GM23248 (cell line): ENCODE measurements around the gene MPZ. TPM values are rescaled to one million over a fixed set of nuclear protein-coding genes. Genes with fewer than 3 reads are reported as not detected.

Source experiments
- DNase-seq: peaks from one replicate; pipeline ENCODE4 v3.0.0-alpha.2; 2015
- H2AFZ ChIP-seq: fragments of 200-600 bp; sonication (generic); 2 replicates; pipeline ENCODE4 v1.6.1; 2016; ENCODE audit warnings: antibody characterized with exemption
- H3F3A ChIP-seq: fragments of 200-600 bp; sonication (generic); 2 replicates; pipeline ENCODE4 v1.6.1; 2016; ENCODE audit warnings: mild to moderate bottlenecking, antibody characterized with exemption, mixed run types; ENCODE audit not compliant: insufficient read depth
- H3K27ac ChIP-seq: fragments of 200-600 bp; sonication (generic); 2 replicates; pipeline ENCODE4 v1.5.1; 2016; ENCODE audit warnings: mild to moderate bottlenecking
- H3K27me3 ChIP-seq: fragments of 200-600 bp; sonication (generic); replicated peaks from 2 replicates; pipeline ENCODE4 v1.6.1; 2016; ENCODE audit warnings: mild to moderate bottlenecking; ENCODE audit not compliant: insufficient read depth
- H3K36me3 ChIP-seq: fragments of 200-600 bp; sonication (generic); 2 replicates; pipeline ENCODE4 v1.6.1; 2016; ENCODE audit warnings: low read depth, mild to moderate bottlenecking
- H3K4me1 ChIP-seq: fragments of 200-600 bp; sonication (generic); 2 replicates; pipeline ENCODE4 v1.6.1; 2016; ENCODE audit warnings: mild to moderate bottlenecking; ENCODE audit not compliant: insufficient read depth
- H3K4me2 ChIP-seq: fragments of 200-600 bp; sonication (generic); one replicate; pipeline ENCODE4 v1.6.1; 2016; ENCODE audit warnings: mild to moderate bottlenecking; ENCODE audit not compliant: unreplicated experiment
- H3K4me3 ChIP-seq: fragments of 200-600 bp; sonication (generic); 2 replicates; pipeline ENCODE4 v1.5.1; 2016; ENCODE audit warnings: mild to moderate bottlenecking
- H3K79me2 ChIP-seq: fragments of 200-600 bp; sonication (generic); 2 replicates; pipeline ENCODE4 v1.6.1; 2016; ENCODE audit warnings: mild to moderate bottlenecking; ENCODE audit not compliant: insufficient read depth
- H3K9ac ChIP-seq: fragments of 200-600 bp; sonication (generic); 2 replicates; pipeline ENCODE4 v1.6.1; 2016; ENCODE audit warnings: mild to moderate bottlenecking
- H3K9me2 ChIP-seq: fragments of 200-600 bp; sonication (generic); 2 replicates; pipeline ENCODE4 v1.6.1; 2016; ENCODE audit warnings: mixed run types, mild to moderate bottlenecking, moderate library complexity; ENCODE audit not compliant: insufficient read depth
- H3K9me3 ChIP-seq: fragments of 200-600 bp; sonication (generic); one replicate; pipeline ENCODE4 v1.6.1; 2017; ENCODE audit warnings: low read depth
- H4K20me1 ChIP-seq: fragments of 200-600 bp; sonication (generic); 2 replicates; pipeline ENCODE4 v1.6.0; 2016; ENCODE audit not compliant: insufficient read depth
- EZH2 ChIP-seq: fragments of 200-600 bp; sonication (generic); IDR thresholded peaks from 2 replicates; pipeline ENCODE4 v1.6.1; 2018; ENCODE audit warnings: antibody characterized with exemption, mild to moderate bottlenecking; ENCODE audit not compliant: insufficient read depth, poor library complexity, severe bottlenecking
- EZH2phosphoT487 ChIP-seq: fragments of 200-600 bp; sonication (generic); IDR thresholded peaks from 2 replicates; pipeline ENCODE4 v1.6.1; 2018; ENCODE audit warnings: antibody characterized with exemption, moderate library complexity, mild to moderate bottlenecking, low read depth; ENCODE audit not compliant: insufficient read depth
- WGBS, 2 experiments: methylation state at CpG; one replicate each; pipeline ENCODE4 v1.1.6; 2015 to 2017; ENCODE audit warnings: low lambda C conversion rate in 2 of 2, low coverage in 1 of 2; ENCODE audit errors: missing lambda C conversion rate in 2 of 2; 5-methylcytosine and 5-hydroxymethylcytosine counted together
- in situ Hi-C: fragments of 300-500 bp; cut with MboI; formaldehyde crosslinking; loops from 2 replicates; pipeline ENCODE4 v1.15.0; 2020
- polyA plus RNA-seq: library from polyadenylated mRNA; unstranded; fragments of >200 nt; fragmentation: Nextera tagmentation; extraction: Ambion mirVana; gene quantifications from 2 replicates; pipeline ENCODE4 v1.2.1, GENCODE V29; 2016
- total RNA-seq: library from RNA; depleted of rRNA; stranded (reverse); fragments of >200 nt; shearing (Covaris generic); gene quantifications from 2 replicates; pipeline ENCODE4 v1.2.3, GENCODE V29; 2014

The MPZ gene
- total and polyA plus RNA-seq, 2 experiments from 2014 or later = 0.11 TPM; not detected in 1

GRCh38 chr1:161342821-161343220, 33.1 kb upstream of the MPZ start:
- no peaks in the 10 kb centered on the region for H3K9me3 ChIP-seq
- 94 to 97% methylated on average over 5 of the region's 5 CpGs for WGBS, 2 experiments
- peaks cover 33% of the 10 kb centered on the region for H3K79me2 ChIP-seq
- no peak overlapping the region for H3K4me2 ChIP-seq
- no peak for TF ChIP-seq EZH2phosphoT487
- no peak for TF ChIP-seq EZH2
- peaks cover 33% of the 10 kb centered on the region for H3K36me3 ChIP-seq
- H3K27ac ChIP-seq = no peak overlapping the region
- no peaks in the 10 kb centered on the region for H3K27me3 ChIP-seq
- no peak overlapping the region for H3K9ac ChIP-seq
- no peak overlapping the region for H3K4me3 ChIP-seq
- no peaks in the 10 kb centered on the region for H3F3A ChIP-seq
- H3K9me2 ChIP-seq = no peaks in the 10 kb centered on the region
- no peaks in the 10 kb centered on the region for H4K20me1 ChIP-seq
- H3K4me1 ChIP-seq = no peaks in the 10 kb centered on the region
- no peak for DNase-seq
- no peak overlapping the region for H2AFZ ChIP-seq
- in situ Hi-C loops = no loop called here

- Histone ChIP-seq H3F3A (no peaks in the 10 kb centered on the region), H3K27ac (no peak overlapping the region), H4K20me1 (no peaks in the 10 kb centered on the region), H3K9me2 (no peaks in the 10 kb centered on the region), H3K9me3 (no peaks in the 10 kb centered on the region), H3K4me1 (no peaks in the 10 kb centered on the region), H3K27me3 (no peaks in the 10 kb centered on the region), H3K36me3 (peaks cover 33% of the 10 kb centered on the region), H3K4me3 (no peak overlapping the region), H3K79me2 (peaks cover 37% of the 10 kb centered on the region), H3K9ac (no peak overlapping the region), H3K4me2 (no peak overlapping the region), H2AFZ (no peak overlapping the region)
- WGBS, 2 experiments = 96 to 100% methylated on average over 2 of the region's 2 CpGs
- DNase-seq = no peak
- TF ChIP-seq EZH2 (no peak), EZH2phosphoT487 (no peak)
- in situ Hi-C loops = no loop called here
Measured at GRCh38 chr1:161342177-161342576, 32.4 kb upstream of the MPZ start.

GRCh38 chr1:161335796-161336195, 26.0 kb upstream of the MPZ start:
- Histone ChIP-seq H3K27ac (no peak overlapping the region), H3K27me3 (no peaks in the 10 kb centered on the region), H3K79me2 (peaks cover 10% of the 10 kb centered on the region), H3K9ac (no peak overlapping the region), H3K9me3 (no peaks in the 10 kb centered on the region), H3K36me3 (peaks cover 50% of the 10 kb centered on the region), H2AFZ (no peak overlapping the region), H3K4me3 (no peak overlapping the region), H4K20me1 (no peaks in the 10 kb centered on the region), H3F3A (no peaks in the 10 kb centered on the region; the same call in 1 of the 2 replicates), H3K4me2 (no peak overlapping the region), H3K9me2 (no peaks in the 10 kb centered on the region), H3K4me1 (0 out of 2 replicates have a peak, but pooled peaks cover 4% of the 10 kb centered on the region)
- TF ChIP-seq EZH2 (no peak), EZH2phosphoT487 (no peak)
- in situ Hi-C loops = no loop called here
- DNase-seq = peak; percentile 32
- 96 to 100% methylated on average over 3 of the region's 3 CpGs for WGBS, 2 experiments

GRCh38 chr1:161333166-161333565, 23.4 kb upstream of the MPZ start:
- H3F3A ChIP-seq = peaks cover 4% of the 10 kb centered on the region; the same call in 1 of the 2 replicates
- DNase-seq = no peak
- no peak overlapping the region for H2AFZ ChIP-seq
- H3K9ac ChIP-seq = no peak overlapping the region
- H3K9me3 ChIP-seq = no peaks in the 10 kb centered on the region
- TF ChIP-seq EZH2 = no peak
- no peak for TF ChIP-seq EZH2phosphoT487
- H3K4me3 ChIP-seq = no peak overlapping the region
- H3K27me3 ChIP-seq = no peaks in the 10 kb centered on the region
- H3K27ac ChIP-seq = no peak overlapping the region
- H3K36me3 ChIP-seq = peaks cover 58% of the 10 kb centered on the region
- no peak overlapping the region for H3K4me2 ChIP-seq
- H3K9me2 ChIP-seq = no peaks in the 10 kb centered on the region
- H4K20me1 ChIP-seq = no peaks in the 10 kb centered on the region
- WGBS, 2 experiments = 92 to 94% methylated on average over 9 of the region's 9 CpGs
- H3K79me2 ChIP-seq = peaks cover 9% of the 10 kb centered on the region
- 0 out of 2 replicates have a peak, but pooled peaks cover 4% of the 10 kb centered on the region for H3K4me1 ChIP-seq
- in situ Hi-C loops = no loop called here

- in situ Hi-C loops = no loop called here
- Histone ChIP-seq H3K4me2 (no peak overlapping the region), H3K27me3 (no peaks in the 10 kb centered on the region), H3K9ac (no peak overlapping the region), H3K9me3 (no peaks in the 10 kb centered on the region), H2AFZ (no peak overlapping the region), H3K4me1 (no peaks in the 10 kb centered on the region), H3K9me2 (no peaks in the 10 kb centered on the region), H3K4me3 (no peak overlapping the region), H4K20me1 (no peaks in the 10 kb centered on the region), H3K36me3 (peaks cover 63% of the 10 kb centered on the region), H3F3A (peaks cover 4% of the 10 kb centered on the region; the same call in 1 of the 2 replicates), H3K27ac (no peak overlapping the region), H3K79me2 (no peaks in the 10 kb centered on the region)
- TF ChIP-seq EZH2phosphoT487 = no peak
- TF ChIP-seq EZH2 = no peak
- peak; percentile 54 for DNase-seq
- WGBS, 2 experiments = 79 to 81% methylated on average over 4 of the region's 4 CpGs
Measured at GRCh38 chr1:161330346-161330745, 20.6 kb upstream of the MPZ start.
